Hematopoietic multipotent progenitor cell treated with erythropoietin and hydrocortisone succinate and interleukin-3 and kit ligand, for 17 days (in vitro differentiated cells): ENCODE measurements around the gene MRGPRG.

ENCODE experiments used
- DNase-seq: peaks from one replicate; pipeline ENCODE4 v3.0.0-alpha.2; 2015; ENCODE audit warnings: low spot score

MRGPRG gene

GRCh38 chr11:3225826-3226750, 7.5 kb upstream of the MRGPRG start:
- no peak for DNase-seq

GRCh38 chr11:3225159-3225758, 6.6 kb upstream of the MRGPRG start:
- DNase-seq: no peak

GRCh38 chr11:3224401-3225057, 5.9 kb upstream of the MRGPRG start:
- no peak for DNase-seq

- no peak for DNase-seq
These were observed 5.3 kb upstream of the MRGPRG start for GRCh38 chr11:3223932-3224381.

GRCh38 chr11:3222941-3223915, 4.6 kb upstream of the MRGPRG start:
- no peak for DNase-seq

GRCh38 chr11:3222003-3222855, 3.6 kb upstream of the MRGPRG start:
- DNase-seq: no peak

- DNase-seq: no peak
These were observed 2.9 kb upstream of the MRGPRG start for GRCh38 chr11:3221408-3222002.

- DNase-seq: no peak
These were observed 2.2 kb upstream of the MRGPRG start for GRCh38 chr11:3220521-3221407.

GRCh38 chr11:3220101-3220500, 1.5 kb upstream of the MRGPRG start:
- no peak for DNase-seq

- no peak for DNase-seq
These were observed 774 bp upstream of the MRGPRG start for GRCh38 chr11:3219281-3219892.

GRCh38 chr11:3217818-3218482, 663 bp downstream of the MRGPRG start:
- no peak for DNase-seq

GRCh38 chr11:3216027-3216525, 2.5 kb downstream of the MRGPRG start:
- no peak for DNase-seq

GRCh38 chr11:3215346-3216026, 3.1 kb downstream of the MRGPRG start:
- DNase-seq: no peak

GRCh38 chr11:3214420-3214699, 4.3 kb downstream of the MRGPRG start:
- no peak for DNase-seq

GRCh38 chr11:3213659-3214419, 4.8 kb downstream of the MRGPRG start:
- DNase-seq: no peak

- DNase-seq: no peak
These were observed 10.3 kb downstream of the MRGPRG start for GRCh38 chr11:3208272-3208671.
